Sigmoid colon (tissue), 7 donors: ENCODE data around the gene ZFPL1. TPM values are rescaled to one million over a fixed set of nuclear protein-coding genes. Genes with fewer than 3 reads are reported as not detected.

ENCODE experiments used
- DNase-seq: peaks from one replicate; pipeline ENCODE4 v3.0.0-alpha.2; 2019
- H3K27ac ChIP-seq, 4 donors: fragments of 200-600 bp; sonication (generic); one replicate each; pipeline ENCODE4 v1.5.1; 2016 to 2019; ENCODE audit warnings: mild to moderate bottlenecking in 1 of 4
- H3K27me3 ChIP-seq, 3 donors: fragments of 200-600 bp; sonication (generic); one replicate each; pipeline ENCODE4 v1.5.1; 2019; ENCODE audit warnings: mild to moderate bottlenecking in 1 of 3
- H3K36me3 ChIP-seq, 4 donors: fragments of 200-600 bp; sonication (generic); one replicate each; pipeline ENCODE4 v1.5.1; 2016 to 2019
- H3K4me1 ChIP-seq, 4 donors: fragments of 200-600 bp; sonication (generic); one replicate each; pipeline ENCODE4 v1.5.1; 2017 to 2019
- H3K4me3 ChIP-seq, 4 donors: fragments of 200-600 bp; sonication (generic); one replicate each; pipeline ENCODE4 v1.5.1; 2017 to 2019; ENCODE audit warnings: mild to moderate bottlenecking in 2 of 4, moderate library complexity in 1 of 4
- H3K9me3 ChIP-seq, 4 donors: fragments of 200-600 bp in 3 of 4; sonication (generic) in 3 of 4; one replicate each; pipeline versions ENCODE4 v1.5.1 to v1.6.1; 2013 to 2019
- EP300 ChIP-seq, 4 donors: sonication (generic); formaldehyde crosslinking; IDR thresholded peaks; one replicate each; pipeline ENCODE4 v1.6.1; 2017; ENCODE audit warnings: antibody characterized with exemption in 4 of 4
- POLR2A ChIP-seq, 2 donors: fragments of 450-650 bp; IDR thresholded peaks; one replicate each; pipeline ENCODE4 v1.6.1; 2016; ENCODE audit warnings: antibody characterized with exemption in 2 of 2, mild to moderate bottlenecking in 2 of 2, moderate library complexity in 2 of 2
- POLR2AphosphoS5 ChIP-seq, 4 donors: sonication (generic); formaldehyde crosslinking; IDR thresholded peaks; one replicate each; pipeline ENCODE4 v1.6.1; 2017; ENCODE audit warnings: antibody characterized with exemption in 4 of 4
- WGBS, 2 donors: extraction: QIAGEN DNeasy Blood & Tissue Kit; methylation state at CpG; one replicate each; pipeline ENCODE4 v1.1.7; 2013; 5-methylcytosine and 5-hydroxymethylcytosine counted together
- intact Hi-C: fragments of 100-400 bp; cut with DNase I; formaldehyde crosslinking; loops from one replicate; pipeline ENCODE4 v1.15.1; 2023
- polyA plus RNA-seq, 3 donors: library from polyadenylated mRNA; stranded (reverse); fragments of 200-250 nt; gene quantifications; one replicate each; pipeline ENCODE4 v1.2.3, GENCODE V29; 2013
- total RNA-seq, 4 donors: library from RNA; depleted of rRNA; stranded (reverse); fragments of >200 nt; gene quantifications; one replicate each; pipeline ENCODE4 v1.1.0, GENCODE V29; 2016
- TF ChIP-seq, protein P1 (sequence below), 4 experiments: fragments of 450-650 bp in 3 of 4; fragments of 200-600 bp in 1 of 4; IDR thresholded peaks; one replicate each; pipeline ENCODE4 v1.5.1; 2016 to 2019; ENCODE audit warnings: antibody characterized with exemption in 4 of 4, mild to moderate bottlenecking in 3 of 4, moderate library complexity in 2 of 4
- donor health status: healthy with polysubstance abuse.
- donor health status: Bipolar disorder and iron deficiency.
- donor health status: healthy.

ZFPL1 gene
- total and polyA plus RNA-seq, 7 donors, result 26.1 to 61.5 (median 38.8) TPM

DNA sequence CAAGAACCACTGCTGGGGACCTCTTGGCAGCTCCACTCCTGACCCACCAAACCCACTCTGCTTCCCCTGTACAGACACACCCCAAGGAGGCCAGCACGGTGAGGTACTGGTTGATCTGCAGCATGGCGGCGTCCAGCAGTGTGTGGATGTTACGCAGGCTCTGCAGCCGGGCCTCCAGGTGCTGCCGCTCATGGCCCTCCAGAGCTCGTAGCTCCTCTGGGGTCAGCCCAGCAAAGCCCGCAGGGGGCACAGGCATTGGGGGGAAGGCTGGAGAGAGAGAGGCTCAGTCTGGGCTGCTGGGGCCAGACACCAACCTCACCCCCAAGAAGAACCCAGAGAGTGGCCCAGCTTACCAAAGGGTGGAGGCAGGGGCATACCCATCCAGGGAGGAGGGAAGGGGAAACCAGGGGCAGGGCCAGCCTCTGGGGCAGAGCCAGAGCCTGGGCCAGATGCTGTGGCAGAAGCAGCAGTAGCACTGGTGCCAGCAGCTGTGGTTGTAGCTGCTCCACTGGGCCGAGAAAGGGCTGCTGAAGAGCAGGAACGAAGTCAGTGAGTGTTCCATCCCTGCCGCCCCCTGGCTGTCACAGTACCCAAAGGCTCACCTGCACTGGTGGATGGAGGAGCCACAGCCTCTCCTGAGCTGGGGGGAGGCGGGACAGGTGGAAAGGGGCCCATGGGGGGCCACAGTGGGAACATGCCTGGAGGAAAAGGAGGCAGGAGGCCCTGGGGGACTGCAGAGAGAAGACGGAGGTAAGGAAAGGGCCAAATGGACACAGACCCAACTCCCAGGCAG, 45.8 kb downstream of the ZFPL1 start:
- intact Hi-C loops, result loop anchor here (5.0 kb wide), 1 partner anchor 132 kb away; the partner anchor contains the start of gene POLA2

DNA sequence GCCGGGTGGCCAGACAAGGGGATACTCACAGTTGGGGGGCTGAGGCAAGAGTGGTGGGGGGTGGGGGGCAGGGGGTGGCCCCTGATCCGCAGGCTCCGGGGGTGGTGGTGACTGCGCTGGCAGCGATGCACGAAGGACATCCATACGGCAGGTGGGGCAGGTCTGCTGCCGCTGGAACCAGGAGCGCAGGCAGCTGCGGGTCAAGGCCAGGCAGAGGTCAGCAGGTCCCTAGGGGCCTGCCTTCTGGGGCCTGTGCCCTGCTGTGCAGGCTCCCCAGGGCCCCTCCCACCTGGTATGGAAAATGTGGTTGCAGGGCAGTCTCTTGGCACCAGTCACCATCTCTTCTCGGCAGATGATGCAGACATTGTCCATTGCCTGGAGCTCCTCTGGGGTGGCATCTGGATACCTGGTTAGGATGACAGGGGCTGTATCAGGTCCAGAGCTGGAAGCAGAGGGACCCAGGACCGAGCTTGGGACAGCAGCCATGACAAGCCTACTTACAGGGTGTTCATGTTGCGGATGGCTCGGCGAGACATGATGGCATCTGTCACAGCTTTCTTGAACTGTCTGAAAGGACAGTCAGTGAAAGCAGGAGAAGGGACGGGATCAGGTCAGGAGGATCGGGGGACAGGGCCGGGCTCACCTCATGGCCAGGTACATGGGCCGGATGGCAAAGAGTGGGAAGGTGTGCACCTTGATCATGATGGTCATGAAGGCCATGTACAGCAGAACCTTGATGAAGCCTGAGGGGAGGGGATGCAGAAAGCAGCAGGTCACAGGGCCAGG, 46.8 kb downstream of the ZFPL1 start:
- H3K27me3 ChIP-seq, result no peaks in the 10 kb centered on the region
- 84 to 88% methylated on average over 19 of the region's 19 CpGs for WGBS, 2 donors
- H3K4me3 ChIP-seq, result no peak overlapping the region
- H3K9me3 ChIP-seq, result no peaks in the 10 kb centered on the region
- no peak overlapping the region for H3K27ac ChIP-seq
- H3K4me1 ChIP-seq, result peaks cover 0 to 29% (median 23%) of the 10 kb centered on the region in 4 donors
- DNase-seq, result no peak
- intact Hi-C loops, result loop anchor here (5.0 kb wide), 1 partner anchor 131 kb away; the partner anchor contains the start of gene POLA2
- H3K36me3 ChIP-seq, result peaks cover 45 to 72% (median 63%) of the 10 kb centered on the region in 4 donors
- TF ChIP-seq EP300 (IDR thresholded peaks at IDR 0.05) (no peak), POLR2AphosphoS5 (IDR thresholded peaks at IDR 0.05) (no peak), POLR2A (IDR thresholded peaks at IDR 0.05) (no peak)
- TF ChIP-seq, protein P1, sequence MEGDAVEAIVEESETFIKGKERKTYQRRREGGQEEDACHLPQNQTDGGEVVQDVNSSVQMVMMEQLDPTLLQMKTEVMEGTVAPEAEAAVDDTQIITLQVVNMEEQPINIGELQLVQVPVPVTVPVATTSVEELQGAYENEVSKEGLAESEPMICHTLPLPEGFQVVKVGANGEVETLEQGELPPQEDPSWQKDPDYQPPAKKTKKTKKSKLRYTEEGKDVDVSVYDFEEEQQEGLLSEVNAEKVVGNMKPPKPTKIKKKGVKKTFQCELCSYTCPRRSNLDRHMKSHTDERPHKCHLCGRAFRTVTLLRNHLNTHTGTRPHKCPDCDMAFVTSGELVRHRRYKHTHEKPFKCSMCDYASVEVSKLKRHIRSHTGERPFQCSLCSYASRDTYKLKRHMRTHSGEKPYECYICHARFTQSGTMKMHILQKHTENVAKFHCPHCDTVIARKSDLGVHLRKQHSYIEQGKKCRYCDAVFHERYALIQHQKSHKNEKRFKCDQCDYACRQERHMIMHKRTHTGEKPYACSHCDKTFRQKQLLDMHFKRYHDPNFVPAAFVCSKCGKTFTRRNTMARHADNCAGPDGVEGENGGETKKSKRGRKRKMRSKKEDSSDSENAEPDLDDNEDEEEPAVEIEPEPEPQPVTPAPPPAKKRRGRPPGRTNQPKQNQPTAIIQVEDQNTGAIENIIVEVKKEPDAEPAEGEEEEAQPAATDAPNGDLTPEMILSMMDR (IDR thresholded peaks at IDR 0.05), result no peak

More for the DNA sequence above, 45.8 kb downstream of the ZFPL1 start:
- WGBS, 2 donors, result 86 to 94% methylated on average over 13 of the region's 13 CpGs
- no peak overlapping the region for H3K4me3 ChIP-seq
- no peaks in the 10 kb centered on the region for H3K9me3 ChIP-seq
- no peak for TF ChIP-seq POLR2A (IDR thresholded peaks at IDR 0.05)
- no peak for TF ChIP-seq EP300 (IDR thresholded peaks at IDR 0.05)
- peaks cover 0 to 22% (median 17%) of the 10 kb centered on the region in 4 donors for H3K4me1 ChIP-seq
- H3K27me3 ChIP-seq, result no peaks in the 10 kb centered on the region
- H3K27ac ChIP-seq, result no peak overlapping the region
- peaks cover 49 to 82% (median 71%) of the 10 kb centered on the region in 4 donors for H3K36me3 ChIP-seq
- peak; percentile 64 for DNase-seq

DNA sequence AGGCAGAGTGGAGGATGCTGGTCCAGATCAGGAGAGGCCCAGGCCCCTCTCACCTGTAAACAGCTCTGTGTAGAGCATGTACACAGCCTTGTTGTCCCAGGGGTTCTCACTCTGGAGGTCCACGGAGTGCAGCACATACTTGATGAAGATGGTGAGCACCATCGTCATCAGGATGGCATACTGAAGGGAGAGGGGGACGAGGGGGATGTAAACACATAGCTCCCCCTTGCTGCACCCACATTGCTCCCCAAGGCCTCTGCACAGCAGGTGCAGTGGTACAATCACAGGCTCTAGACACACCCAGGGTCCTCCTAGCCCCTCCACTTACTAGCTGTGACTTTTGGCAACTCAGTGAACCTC, 47.4 kb downstream of the ZFPL1 start:
- DNase-seq, result no peak
- Histone ChIP-seq H3K4me1 (peaks cover 0 to 31% (median 25%) of the 10 kb centered on the region in 4 donors), H3K9me3 (no peaks in the 10 kb centered on the region), H3K27ac (no peak overlapping the region), H3K27me3 (no peaks in the 10 kb centered on the region), H3K36me3 (peaks cover 39 to 66% (median 58%) of the 10 kb centered on the region in 4 donors), H3K4me3 (no peak overlapping the region)
- WGBS, 2 donors, result 76 to 83% methylated on average over 3 of the region's 3 CpGs
- intact Hi-C loops, result loop anchor here (5.0 kb wide), 1 partner anchor 131 kb away; the partner anchor contains the start of gene POLA2
- TF ChIP-seq, protein P1 (IDR thresholded peaks at IDR 0.05), result no peak
- TF ChIP-seq EP300 (IDR thresholded peaks at IDR 0.05) (no peak), POLR2A (IDR thresholded peaks at IDR 0.05) (no peak)

DNA sequence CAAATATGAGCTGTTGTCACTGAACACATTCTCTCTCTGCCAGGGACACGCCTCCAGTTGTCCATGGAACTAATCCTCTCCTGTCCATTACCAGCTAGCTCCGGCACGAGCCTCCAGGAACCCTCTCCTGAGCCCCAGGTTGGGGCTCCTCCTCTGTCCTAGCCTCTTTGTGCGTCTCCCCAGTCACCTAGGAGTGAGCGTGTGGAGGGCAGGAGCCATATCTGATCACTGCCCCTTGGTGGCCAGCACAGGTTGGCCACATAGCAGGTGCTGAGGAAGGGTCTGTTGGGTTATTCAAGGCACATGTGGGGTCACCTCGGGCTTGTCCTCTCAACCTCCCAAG, 47.8 kb downstream of the ZFPL1 start:
- no peaks in the 10 kb centered on the region for H3K27me3 ChIP-seq
- 75 to 81% methylated on average over 6 of the region's 6 CpGs for WGBS, 2 donors
- H3K4me1 ChIP-seq, result peaks cover 0 to 31% (median 25%) of the 10 kb centered on the region in 4 donors
- no peaks in the 10 kb centered on the region for H3K9me3 ChIP-seq
- DNase-seq, result no peak
- H3K4me3 ChIP-seq, result no peak overlapping the region
- H3K27ac ChIP-seq, result no peak overlapping the region
- TF ChIP-seq POLR2A (IDR thresholded peaks at IDR 0.05), result no peak
- no peak for TF ChIP-seq EP300 (IDR thresholded peaks at IDR 0.05)
- TF ChIP-seq, protein P1 (IDR thresholded peaks at IDR 0.05), result no peak
- no peak for TF ChIP-seq POLR2AphosphoS5 (IDR thresholded peaks at IDR 0.05)
- intact Hi-C loops, result loop anchor here (5.0 kb wide), 1 partner anchor 130 kb away; the partner anchor contains the start of gene POLA2
- H3K36me3 ChIP-seq, result peaks cover 34 to 62% (median 53%) of the 10 kb centered on the region in 4 donors
